Forelimb muscle (tissue), 1 donor: ENCODE measurements around the gene RBMS1. TPM values are rescaled to one million over a fixed set of nuclear protein-coding genes. Genes with fewer than 3 reads are reported as not detected.

Experiments
- DNase-seq: peaks from one replicate; pipeline ENCODE4 v3.0.0-alpha.2; 2013; ENCODE audit warnings: low read depth
- polyA plus RNA-seq: library from polyadenylated mRNA; unstranded; fragments of 120-200 nt; gene quantifications from one replicate; pipeline ENCODE4 v1.2.1, GENCODE V29; 2013; ENCODE audit not compliant: insufficient read length

Gene RBMS1
- polyA plus RNA-seq, 1 donor = 58.6 TPM

DNA sequence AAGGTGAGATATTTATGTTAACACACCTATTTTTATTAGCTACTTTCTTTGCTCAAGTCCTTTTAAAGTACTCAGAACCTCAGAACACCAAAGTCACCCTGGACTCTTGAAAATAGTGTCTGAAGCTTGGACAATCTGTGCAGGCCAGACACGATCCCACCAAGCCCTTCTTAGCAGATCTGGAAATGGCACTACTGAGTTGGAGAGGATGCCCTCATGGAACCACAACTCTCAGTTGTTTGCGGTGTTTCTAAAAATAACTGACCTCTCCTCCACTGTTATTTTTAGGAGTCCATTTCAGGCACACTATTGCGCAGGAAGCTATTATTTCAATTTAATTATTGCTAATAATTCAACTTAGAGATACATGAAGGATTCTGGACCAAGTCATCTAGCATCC is 190.1 kb downstream of the RBMS1 start:
- DNase-seq = no peak

DNA sequence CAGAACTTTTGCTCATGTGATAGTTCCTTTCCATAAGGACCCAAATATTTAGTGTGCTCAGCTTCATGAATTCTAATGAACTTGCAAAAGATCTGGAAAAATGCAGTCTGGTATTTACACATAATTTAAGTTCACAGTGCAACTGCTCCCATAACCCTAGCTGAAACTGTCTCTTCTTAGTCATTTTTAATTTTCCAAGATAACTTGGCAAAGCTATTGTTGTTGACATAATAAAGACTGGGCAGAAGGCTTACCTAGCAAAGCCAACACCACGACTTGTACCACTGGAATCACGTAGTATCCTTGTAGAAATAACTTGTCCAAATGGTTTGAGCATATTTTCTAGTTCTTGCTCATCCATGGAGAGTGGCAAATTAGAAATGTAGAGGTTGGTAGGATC is 190.5 kb downstream of the RBMS1 start:
- DNase-seq = no peak

DNA sequence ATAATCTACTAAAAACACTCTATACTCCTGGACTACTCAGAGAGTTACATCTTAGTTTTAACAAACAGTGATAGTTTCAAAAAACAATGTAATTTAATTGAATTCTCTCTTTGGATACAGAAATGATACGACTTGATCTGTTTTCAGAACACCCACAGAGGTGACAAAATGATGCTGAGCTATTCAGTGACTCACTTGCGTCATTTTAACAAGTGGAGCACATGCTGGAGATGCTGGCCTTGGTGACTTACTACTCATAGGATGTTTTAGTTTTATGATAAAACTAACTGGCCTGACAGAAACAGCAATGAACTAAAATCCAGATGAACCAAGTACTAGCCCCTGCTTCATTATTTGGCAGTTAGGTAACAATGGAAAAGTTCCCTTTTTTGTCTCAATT is 192.2 kb downstream of the RBMS1 start:
- DNase-seq = no peak

DNA sequence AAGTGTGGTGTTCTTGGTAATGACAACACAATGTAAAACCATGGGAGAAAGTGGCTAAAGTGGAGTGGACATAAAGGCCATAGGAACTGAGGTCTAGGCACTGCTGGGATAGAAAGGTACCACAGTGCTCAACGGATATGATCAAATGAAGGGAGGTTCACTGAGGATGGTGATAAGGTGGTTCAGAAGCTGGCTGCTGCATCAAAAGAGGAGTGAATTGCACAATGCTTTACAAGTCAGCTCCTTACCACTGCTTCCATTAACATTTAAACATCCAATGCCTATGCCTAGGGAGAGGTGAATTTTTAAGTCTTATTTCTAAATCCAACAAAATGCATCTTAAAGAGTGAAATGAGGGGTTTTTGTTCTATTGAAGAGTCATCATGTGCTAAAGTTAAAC is 193.4 kb downstream of the RBMS1 start:
- DNase-seq = no peak

DNA sequence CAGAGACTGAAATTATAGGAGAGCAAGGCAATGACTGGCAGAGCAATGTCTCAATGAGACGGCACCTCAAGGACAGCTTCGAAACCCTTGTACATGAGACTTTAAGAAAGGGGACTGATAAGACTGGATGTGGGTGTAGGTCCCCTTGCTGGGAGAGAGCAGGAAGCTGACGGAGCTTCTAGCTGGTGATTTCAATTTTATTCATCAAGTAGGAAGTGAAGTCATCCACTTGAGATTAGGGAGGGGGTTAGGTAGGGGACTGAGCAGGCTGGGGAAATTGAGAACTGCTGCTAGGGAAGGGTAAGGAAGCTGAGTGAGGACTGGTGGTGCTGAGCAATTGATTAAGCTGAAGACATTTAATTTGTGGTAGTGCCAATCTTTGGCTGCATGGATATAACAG is 194.1 kb downstream of the RBMS1 start:
- DNase-seq = no peak

DNA sequence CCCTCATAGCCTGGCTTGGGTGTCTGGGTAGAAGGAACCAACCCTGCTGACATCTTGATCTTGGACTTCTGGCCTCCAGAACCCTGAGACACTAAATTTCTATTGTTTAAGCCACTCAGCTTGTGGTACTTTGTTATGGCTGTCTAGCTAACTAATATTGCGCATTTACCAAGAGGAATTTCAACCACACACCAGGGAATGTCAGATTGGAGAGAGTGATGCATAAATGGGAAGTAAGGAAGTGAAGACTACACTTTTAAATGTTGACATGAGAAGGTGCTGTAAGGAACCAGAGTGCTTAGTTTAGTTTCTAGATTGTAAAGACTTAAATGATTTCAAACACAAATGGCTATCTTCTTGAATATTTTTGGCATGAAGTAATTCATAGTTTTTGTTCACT is 194.6 kb downstream of the RBMS1 start:
- DNase-seq = no peak

DNA sequence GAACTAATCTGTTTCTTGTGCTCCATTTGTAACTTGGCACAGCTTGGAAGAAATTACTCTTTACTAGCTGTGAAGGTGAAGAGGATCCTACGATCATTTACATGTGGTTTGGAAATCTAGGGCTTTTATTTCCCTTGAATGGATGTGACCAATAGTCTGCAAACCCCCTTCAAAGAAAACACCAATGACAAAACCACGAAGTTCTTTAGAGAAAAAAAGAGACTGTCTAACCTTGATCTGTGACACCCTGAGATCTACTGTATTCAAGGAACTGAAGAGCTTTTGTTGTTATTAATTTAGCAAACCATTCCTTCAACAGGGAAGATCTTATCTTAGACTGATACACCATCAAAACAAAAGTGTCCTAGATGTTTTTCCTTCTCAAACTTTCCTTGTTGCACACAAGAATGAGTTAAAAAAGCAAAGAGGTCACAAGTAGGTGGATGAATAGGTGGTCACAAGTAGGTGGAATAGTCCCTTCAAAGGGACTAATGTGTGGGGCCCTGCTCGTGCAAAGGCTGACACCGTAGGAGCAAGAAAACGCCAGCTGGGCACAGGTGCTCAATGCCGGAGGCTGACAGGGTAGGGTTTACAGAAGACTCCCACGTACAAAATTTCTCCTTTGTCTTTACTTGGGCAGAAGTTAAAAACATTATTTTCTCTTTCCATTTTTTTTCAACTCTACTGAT is 197.9 kb downstream of the RBMS1 start:
- DNase-seq = no peak

DNA sequence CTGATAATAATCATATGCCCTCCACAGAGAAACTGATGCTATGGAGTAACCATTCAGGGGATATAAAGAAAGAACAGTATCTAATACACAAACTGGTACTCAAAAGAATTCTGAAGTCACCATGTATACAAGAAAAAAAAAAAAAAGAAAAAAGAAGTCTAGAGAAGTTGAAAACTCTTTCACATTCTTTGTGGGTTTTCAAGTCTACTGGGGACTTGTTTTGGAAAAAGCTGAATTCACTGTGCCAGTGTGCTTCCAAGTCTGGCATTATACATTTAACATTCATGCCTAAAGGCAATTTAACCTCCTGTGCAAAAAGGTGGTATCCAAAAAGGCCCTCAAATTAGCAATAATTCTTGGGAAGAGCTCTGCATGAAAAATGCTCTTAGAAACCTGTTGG is 198.7 kb downstream of the RBMS1 start:
- no peak for DNase-seq

DNA sequence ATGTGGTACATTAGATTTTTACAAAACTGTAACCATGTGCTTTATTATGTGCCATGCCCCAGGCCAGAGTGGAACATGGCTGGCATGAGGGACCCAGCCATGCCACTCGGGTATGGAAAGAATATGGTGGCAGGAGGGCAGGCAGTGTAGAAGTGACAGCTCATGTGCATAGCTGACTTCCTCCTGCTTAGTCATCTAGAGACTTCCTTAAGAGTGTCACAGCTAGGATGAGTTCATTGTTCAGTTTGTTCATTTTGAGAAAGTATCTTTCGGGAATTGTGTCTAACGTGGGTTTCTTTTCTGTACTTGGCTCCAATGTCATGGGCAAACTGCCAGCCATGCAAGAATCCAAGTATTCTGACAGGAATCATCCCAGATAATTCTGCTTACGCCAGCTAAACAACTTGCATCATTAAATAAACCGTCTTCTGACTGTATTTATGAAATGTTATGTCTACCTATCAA is 199.2 kb downstream of the RBMS1 start:
- DNase-seq = no peak

DNA sequence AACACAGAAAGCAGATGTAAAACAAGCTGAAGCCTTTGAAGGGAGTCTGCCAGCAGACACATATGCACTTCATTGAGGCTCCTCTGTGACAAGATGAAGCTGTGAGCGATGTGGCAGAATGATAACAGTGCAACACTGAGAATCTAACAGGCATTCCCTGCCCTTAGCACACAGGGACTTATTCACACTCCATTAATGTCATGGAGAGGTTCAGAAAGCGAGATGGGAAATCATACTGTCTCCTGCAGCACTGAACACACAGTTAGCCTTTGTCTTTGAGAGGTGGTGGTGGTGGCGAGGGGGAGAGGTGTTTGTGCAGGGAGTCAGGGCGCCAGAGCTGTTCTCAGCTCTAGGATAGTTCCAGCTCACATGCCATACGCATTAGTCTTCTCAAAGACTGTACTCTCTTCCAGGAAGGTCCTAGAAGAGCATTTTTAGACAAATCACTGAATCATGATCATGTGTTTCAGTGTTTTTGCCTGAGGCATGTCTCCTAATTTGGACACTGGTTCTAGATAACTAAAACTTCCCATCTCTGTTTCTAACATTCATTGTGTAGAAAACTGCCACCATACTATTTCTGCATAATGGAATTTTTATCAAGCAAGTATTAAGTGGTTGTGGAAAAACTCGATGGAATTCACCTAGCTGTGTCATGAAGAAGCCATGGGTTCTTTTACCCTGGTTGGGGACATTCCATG is 200.1 kb downstream of the RBMS1 start:
- no peak for DNase-seq

DNA sequence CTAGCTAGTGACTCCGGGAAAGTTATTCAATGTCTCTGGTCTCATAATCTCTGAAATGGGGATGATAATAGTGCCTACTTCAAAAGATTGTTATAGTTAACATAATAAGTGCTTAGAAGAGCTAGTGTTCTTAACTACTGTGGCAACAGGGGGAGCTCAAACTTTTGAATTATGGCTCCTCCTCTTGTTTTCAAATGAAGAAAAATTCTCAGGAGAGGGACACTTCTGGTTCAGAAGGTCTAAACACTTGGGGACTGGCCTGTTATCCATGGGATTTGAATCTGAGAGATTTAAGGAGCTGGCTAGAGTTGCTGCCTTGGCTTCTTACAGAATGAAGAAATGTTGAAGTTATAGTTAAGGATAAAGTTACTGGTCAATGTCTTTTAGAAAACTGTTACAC is 201.4 kb downstream of the RBMS1 start:
- DNase-seq = no peak

DNA sequence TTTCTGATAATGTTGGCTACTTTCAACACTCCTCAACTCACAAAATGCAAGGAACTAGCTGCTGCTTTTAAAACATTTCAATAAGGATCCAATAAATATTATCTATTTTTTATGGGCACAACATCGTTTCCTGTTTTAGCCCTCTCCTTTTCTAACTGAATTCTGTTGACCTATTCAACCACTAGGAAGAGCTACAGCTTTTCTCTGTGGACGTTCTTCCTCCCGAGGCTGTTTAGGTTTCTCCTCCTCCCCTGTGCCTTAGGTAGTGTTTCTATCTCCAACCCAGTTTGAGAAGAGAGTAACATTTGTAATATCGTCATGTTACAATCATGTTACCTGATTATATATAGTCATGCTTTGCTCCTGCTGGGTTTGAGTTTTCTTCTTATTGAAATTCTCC is 202.2 kb downstream of the RBMS1 start:
- DNase-seq = no peak

DNA sequence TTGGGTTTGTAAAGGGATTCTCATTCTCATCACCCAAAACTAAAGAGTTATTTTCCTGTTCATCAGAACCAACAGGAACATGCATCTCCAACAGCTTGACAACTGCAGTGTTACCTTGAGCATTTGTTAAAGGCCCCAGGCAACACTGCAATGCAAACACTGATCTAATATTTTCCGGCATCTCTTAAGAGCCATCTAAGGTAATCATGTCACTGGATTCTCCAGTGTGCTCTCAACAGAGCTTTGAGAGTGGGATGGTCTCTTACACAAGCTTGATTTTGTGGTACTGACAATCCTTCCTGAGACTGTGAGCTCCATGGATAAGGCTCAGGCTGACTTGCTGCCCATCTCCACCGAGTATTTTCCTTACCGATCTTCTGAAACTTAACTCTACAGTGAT is 203.0 kb downstream of the RBMS1 start:
- no peak for DNase-seq

DNA sequence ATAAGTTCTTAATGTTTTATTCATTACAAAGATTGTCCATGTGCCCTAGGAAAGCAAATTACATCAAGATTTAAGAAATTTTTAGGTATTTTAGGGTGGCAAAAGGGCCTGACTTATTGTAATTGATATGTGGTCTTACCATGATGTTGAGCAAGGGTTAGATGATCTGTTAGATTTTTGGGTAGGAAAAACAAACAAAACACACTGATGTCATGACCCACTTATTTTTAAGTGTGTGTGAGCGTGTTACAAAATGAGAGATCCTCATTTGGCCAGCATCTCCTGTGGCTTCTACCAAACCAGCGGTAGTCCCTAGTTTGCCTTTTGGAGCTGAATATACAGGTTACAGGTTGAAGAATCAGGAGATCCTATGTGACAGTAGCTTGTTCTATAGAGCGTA is 203.8 kb downstream of the RBMS1 start:
- DNase-seq = no peak

DNA sequence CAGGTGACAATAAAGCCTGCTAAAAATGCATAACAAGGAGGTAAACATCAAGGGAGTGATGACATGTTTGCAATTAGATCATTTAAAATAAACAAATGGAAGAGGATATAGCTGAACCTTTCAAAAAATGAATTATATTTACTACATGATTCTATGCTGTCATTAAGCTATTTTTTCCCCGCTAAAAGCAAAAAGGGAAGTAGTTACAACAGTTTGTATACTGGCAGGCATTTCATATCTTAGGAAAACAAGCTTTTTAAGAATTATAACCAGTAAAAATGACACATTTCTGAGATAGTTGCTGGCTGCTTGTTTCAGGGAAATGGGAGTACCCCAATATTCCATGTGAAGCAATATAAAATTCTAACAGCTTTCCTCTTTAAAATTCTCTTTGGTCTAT is 204.5 kb downstream of the RBMS1 start:
- no peak for DNase-seq

DNA sequence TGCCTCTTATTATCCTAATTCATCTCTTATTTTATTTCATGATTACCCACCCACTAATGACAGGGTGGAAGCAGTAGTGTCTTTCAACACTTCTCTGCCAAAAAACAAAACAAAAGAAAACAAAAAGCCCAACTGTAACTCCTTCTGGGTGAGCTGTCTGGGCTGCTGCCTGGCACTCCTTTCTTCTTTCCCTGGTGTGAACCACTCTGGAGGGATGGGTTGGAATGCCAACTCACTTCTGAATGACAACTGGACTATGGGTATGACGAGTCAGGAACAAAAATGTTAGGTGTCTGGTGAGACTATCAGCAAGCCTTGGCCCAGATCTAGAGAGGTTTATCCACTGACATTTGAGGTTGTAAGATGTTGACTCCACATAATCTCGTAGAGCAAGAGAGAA is 205.3 kb downstream of the RBMS1 start:
- no peak for DNase-seq

DNA sequence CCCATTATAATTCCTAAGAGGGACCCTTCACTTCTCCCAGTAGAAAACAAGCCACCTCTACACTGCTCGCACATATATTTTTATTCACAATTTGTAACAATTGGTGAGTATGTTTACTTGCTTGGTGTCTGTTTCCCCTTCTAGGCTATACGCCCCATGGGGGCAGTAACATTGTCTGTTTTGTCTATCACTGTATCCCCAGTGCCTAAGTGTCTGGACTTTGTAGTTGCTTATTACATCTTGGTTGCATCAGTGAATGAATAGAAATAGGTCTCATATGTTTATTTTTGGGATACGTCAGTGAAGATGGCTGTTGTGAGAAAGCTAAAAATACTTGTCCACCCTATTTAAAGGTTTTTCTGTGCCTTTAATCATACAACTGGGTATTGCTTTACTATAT is 206.1 kb downstream of the RBMS1 start:
- DNase-seq = no peak

DNA sequence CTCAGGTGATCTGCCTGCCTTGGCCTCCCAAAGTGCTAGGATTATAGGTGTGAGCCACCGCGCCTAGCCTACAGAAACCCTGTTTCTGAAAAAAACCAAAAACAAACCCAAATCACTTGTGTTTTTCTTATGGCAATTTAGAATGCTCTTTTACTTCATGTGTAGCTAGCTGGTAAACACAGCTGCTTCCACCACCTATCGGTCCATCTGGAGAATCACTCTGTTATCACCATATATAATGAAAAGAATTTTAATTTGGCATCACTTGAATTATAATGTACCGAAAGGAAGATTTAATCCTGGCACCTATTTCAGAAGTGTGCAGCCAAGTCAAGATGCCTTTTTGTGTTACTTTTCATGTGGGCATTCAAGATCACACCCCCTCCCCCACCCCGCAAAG is 207.1 kb downstream of the RBMS1 start:
- DNase-seq = no peak

DNA sequence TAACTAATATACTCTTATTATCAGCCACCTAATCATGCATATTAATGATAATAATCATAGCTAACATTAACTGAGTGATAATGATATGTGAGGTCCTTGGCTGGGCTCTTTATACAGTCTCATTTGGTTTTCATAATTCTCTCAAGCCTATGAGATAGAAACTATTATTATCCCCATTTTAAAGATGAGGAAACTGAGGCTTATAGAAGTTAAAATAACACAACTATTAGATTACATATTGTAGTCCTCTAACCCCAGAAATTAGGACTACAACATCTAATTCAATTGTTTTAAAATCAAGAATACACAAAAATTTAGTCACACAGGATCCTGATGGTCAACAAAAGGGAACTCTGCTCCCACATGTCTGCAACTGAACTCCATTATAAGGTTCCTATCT is 209.9 kb downstream of the RBMS1 start:
- no peak for DNase-seq

DNA sequence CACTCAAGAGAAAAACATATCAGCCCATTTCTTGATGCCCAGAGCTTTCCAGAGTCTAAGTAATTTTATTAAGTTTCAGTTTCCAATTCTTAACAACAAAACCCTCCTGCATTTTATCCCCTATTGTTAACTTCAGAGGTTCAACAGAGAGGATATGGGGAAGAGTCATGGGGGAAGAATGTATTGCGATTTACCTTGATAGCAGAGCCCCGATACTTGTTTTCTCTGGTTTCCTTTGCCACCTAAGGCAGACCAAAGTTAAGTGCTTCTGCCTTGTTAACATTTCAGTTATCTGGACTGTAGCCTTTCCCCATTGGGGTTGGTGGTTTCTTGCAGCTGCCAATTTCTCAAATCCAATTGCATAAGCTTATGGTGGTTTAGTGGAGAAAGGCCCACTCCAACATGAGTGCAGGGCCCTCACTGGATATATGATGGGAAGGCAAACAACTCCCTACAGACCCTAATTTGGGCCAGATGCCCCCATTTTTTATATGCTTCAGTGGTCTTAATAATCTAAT is 211.5 kb downstream of the RBMS1 start:
- no peak for DNase-seq

DNA sequence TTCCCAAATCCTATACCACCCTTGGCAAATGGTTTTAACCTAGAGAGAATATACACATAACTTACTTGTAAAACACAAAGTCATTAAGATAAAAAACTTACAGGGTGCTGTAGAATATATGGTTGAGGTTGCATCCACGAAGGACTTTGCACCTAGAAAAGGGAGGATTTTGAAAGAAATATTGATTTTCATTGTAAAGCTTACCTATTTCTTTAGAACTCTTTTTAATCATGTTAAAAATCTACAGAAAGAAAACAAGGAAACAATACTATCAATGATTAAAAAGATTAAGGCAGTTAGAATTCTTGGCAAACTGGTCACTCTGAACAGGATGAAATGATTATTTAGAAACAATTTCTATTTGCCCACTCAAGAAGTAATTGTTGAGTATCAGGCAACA is 212.4 kb downstream of the RBMS1 start:
- no peak for DNase-seq

DNA sequence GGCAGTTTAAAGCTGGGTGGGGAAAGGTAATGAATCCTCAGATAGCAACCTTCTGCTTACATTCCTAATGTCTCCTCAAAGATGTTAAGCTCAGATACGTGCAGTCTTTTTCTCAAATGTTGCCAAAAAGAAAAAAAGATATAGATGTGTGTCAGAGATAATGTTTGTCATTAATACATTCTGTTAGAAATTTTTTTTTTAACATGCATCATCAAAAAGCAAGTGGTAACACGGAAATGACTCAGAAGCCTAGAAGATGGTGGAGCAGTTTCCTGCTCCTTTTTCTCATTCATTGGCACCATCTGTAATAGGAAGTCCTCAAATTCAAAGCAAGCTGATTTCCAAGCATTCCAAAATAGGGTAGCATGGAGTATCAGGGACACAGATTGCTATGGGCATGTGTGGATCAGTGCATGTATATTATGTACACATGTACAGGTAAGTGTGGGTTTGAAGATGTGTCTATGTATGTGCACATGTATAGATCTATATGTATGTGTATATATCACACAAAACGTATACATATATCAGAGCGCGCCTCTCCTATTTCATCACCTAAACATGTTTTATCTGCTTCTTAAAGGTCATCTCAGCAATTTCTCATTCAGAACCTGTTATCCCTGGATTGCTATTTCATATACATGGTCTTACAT is 213.7 kb downstream of the RBMS1 start:
- no peak for DNase-seq

DNA sequence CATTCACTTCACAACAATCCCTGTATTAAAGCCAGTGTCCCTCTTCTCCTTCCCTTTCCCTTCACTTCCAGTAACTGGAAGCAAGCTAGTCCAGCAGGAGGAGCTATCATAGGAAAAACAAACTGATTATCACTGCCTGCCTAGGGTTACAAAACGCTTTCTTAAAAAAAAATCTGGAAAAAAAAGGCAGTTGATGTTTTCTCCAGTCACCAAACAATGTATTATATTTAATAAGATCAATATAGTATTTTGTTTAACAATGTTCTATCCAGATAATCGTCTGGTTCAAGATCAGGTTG is 214.8 kb downstream of the RBMS1 start:
- no peak for DNase-seq
